ENCODE data around the gene ZMYND11.

ZMYND11 gene

DNA sequence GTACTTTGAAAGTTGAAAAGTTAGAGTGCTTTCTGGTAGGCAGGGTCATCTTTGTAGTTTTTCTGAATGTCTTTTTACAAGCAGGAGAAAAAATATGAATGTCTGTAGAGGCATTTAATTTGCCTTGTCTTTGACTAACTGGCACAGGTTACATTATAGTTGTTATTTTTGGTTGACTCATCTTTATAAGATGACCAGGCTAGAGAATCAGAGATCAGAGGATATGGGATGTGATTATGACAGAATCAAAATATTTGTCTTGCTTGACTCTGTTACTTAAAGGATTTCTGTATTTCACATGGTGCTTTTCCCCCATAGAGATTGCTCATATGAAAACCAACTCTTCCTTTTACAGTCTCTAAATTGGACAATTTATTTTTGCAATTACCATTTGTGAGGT, 2.4 kb downstream of the ZMYND11 start:
- TF ChIP-seq, protein P1, sequence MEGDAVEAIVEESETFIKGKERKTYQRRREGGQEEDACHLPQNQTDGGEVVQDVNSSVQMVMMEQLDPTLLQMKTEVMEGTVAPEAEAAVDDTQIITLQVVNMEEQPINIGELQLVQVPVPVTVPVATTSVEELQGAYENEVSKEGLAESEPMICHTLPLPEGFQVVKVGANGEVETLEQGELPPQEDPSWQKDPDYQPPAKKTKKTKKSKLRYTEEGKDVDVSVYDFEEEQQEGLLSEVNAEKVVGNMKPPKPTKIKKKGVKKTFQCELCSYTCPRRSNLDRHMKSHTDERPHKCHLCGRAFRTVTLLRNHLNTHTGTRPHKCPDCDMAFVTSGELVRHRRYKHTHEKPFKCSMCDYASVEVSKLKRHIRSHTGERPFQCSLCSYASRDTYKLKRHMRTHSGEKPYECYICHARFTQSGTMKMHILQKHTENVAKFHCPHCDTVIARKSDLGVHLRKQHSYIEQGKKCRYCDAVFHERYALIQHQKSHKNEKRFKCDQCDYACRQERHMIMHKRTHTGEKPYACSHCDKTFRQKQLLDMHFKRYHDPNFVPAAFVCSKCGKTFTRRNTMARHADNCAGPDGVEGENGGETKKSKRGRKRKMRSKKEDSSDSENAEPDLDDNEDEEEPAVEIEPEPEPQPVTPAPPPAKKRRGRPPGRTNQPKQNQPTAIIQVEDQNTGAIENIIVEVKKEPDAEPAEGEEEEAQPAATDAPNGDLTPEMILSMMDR (IDR thresholded peaks at IDR 0.05; ENCODE audit: insufficient read depth, low read length, poor library complexity, severe bottlenecking): no peak
- no peaks in the 10 kb centered on the region for H3K36me3 ChIP-seq (ENCODE audit: control insufficient read depth, insufficient read depth, low read length)
- DNase-seq (ENCODE audit: extremely low read depth, insufficient read length): no peak
- no peak overlapping the region for H3K4me3 ChIP-seq (replicated peaks; ENCODE audit: low read depth, low read length)
- H3K27me3 ChIP-seq (replicated peaks; ENCODE audit: control insufficient read depth, insufficient read depth, low read length): no peaks in the 10 kb centered on the region

DNA sequence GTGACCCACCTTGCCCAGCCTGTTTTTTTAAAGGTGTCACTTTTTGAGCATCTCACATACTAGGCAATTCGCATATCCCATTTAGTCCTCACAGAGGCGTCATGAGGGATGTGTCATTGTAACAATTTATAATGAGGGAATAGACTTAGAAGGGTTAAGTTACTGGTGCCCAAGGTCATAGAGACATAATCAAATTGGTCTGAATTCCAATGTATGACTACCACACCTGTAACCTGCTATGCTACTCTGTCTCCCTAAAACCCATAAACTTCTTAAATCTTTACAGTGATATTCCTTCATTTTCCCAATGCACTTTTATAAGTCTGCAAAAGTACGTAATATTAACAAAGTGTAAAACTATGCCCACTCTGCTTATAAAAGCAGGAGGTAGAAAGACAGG, 7.1 kb downstream of the ZMYND11 start:
- Histone ChIP-seq H3K27me3 (replicated peaks; ENCODE audit: control insufficient read depth, insufficient read depth, low read length) (no peaks in the 10 kb centered on the region), H3K4me3 (replicated peaks; ENCODE audit: low read depth, low read length) (no peak overlapping the region), H3K36me3 (ENCODE audit: control insufficient read depth, insufficient read depth, low read length) (no peaks in the 10 kb centered on the region)
- TF ChIP-seq, protein P1 (IDR thresholded peaks at IDR 0.05; ENCODE audit: insufficient read depth, low read length, poor library complexity, severe bottlenecking): no peak
- DNase-seq (ENCODE audit: extremely low read depth, insufficient read length): no peak

DNA sequence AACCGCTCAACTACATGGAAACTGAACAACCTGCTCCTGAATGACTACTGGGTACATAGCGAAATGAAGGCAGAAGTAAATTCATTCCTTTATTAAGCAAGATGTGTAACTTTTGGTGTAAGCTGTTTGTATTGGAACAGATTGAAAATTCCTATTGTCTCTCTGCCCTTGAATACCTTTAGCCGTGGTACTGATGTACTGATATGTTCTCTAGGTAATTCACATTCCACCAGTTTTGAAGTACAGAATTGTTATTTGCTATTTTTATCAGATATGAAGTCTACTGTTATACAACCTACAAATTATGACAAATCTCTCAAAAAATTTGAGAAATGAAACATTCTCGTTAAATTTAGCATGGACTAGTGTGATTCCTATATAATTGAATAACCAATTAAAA, 17.7 kb downstream of the ZMYND11 start:
- no peaks in the 10 kb centered on the region for H3K27me3 ChIP-seq (replicated peaks; ENCODE audit: control insufficient read depth, insufficient read depth, low read length)
- TF ChIP-seq, protein P1 (IDR thresholded peaks at IDR 0.05; ENCODE audit: insufficient read depth, low read length, poor library complexity, severe bottlenecking): no peak
- no peak for DNase-seq (ENCODE audit: extremely low read depth, insufficient read length)
- H3K4me3 ChIP-seq (replicated peaks; ENCODE audit: low read depth, low read length): no peak overlapping the region
- H3K36me3 ChIP-seq (ENCODE audit: control insufficient read depth, insufficient read depth, low read length): no peaks in the 10 kb centered on the region; the same call in 1 of the 2 replicates

DNA sequence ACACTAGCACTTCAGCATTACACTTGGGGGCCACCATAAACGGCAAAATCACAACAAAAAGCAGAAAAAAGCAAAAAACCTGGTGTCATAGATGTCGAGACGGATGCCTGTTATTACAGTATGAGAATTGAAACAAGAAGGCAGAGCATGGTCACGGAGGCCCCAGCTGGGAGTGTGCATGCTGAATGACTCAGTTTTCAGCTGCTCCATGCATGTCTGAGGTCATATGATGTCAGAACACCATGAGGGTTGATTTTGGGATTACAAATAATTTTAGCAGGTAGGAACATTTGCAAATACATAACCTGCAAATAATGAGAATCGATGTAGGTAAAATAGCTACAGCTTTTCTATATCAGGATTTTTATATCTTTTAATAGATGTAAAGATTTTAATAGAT, 19.1 kb downstream of the ZMYND11 start:
- TF ChIP-seq, protein P1 (IDR thresholded peaks at IDR 0.05; ENCODE audit: insufficient read depth, low read length, poor library complexity, severe bottlenecking): no peak
- H3K27me3 ChIP-seq (replicated peaks; ENCODE audit: control insufficient read depth, insufficient read depth, low read length): no peaks in the 10 kb centered on the region
- no peak overlapping the region for H3K4me3 ChIP-seq (replicated peaks; ENCODE audit: low read depth, low read length)
- no peak for DNase-seq (ENCODE audit: extremely low read depth, insufficient read length)
- no peaks in the 10 kb centered on the region; the same call in 1 of the 2 replicates for H3K36me3 ChIP-seq (ENCODE audit: control insufficient read depth, insufficient read depth, low read length)

DNA sequence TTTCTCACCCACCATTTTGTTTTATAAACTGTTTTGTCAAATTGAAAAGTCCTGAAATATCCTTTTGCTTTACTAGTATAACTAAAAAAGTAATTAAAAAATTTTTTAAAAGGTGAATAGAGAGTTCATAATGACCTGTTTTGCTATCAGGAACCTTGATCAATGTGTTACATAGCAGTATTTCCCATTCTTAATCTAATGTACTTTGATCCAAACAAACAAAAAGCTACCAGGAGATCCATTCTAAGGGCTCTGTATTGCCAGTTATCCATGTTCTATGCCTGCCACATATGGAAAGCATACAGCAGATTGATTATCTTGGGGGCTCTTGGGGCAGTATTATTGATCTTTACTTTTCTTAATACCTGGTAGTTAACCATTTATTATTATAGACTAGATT, 32.1 kb downstream of the ZMYND11 start:
- H3K36me3 ChIP-seq (ENCODE audit: control insufficient read depth, insufficient read depth, low read length): no peaks in the 10 kb centered on the region
- H3K4me3 ChIP-seq (replicated peaks; ENCODE audit: low read depth, low read length): no peak overlapping the region
- TF ChIP-seq, protein P1 (IDR thresholded peaks at IDR 0.05; ENCODE audit: insufficient read depth, low read length, poor library complexity, severe bottlenecking): no peak
- no peaks in the 10 kb centered on the region for H3K27me3 ChIP-seq (replicated peaks; ENCODE audit: control insufficient read depth, insufficient read depth, low read length)
- DNase-seq (ENCODE audit: extremely low read depth, insufficient read length): no peak

DNA sequence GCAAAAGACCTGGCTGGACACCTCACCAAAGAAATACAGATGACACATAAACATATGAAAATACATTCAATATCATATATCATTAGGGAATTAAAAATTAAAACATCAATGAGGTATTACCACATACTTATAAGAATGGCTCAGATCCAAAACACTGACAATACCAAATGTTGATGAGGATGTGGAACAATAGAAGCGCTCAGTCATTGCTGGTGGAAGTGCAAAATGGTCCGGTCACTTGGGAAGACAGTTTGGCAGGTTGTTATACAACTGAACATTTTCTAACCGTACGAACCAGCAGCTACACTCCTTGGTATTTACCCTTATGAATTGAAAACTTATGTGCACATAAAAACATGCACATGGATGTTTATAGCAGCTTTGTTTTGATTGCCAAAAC, 38.5 kb downstream of the ZMYND11 start:
- DNase-seq (ENCODE audit: extremely low read depth, insufficient read length): no peak
- H3K4me3 ChIP-seq (replicated peaks; ENCODE audit: low read depth, low read length): no peak overlapping the region
- H3K36me3 ChIP-seq (ENCODE audit: control insufficient read depth, insufficient read depth, low read length): no peaks in the 10 kb centered on the region
- no peaks in the 10 kb centered on the region for H3K27me3 ChIP-seq (replicated peaks; ENCODE audit: control insufficient read depth, insufficient read depth, low read length)
- TF ChIP-seq, protein P1 (IDR thresholded peaks at IDR 0.05; ENCODE audit: insufficient read depth, low read length, poor library complexity, severe bottlenecking): no peak

All from GM06990 (cell line).